Mucosa of descending colon (tissue), 3 donors: Measurements from ENCODE around the gene MOB3C. TPM values are rescaled to one million over a fixed set of nuclear protein-coding genes. Genes with fewer than 3 reads are reported as not detected.

Source experiments
- ATAC-seq: fragments of 200-7000 bp; cut with Tn5 transposase; one replicate; pipeline ENCODE4 v1.9.1; 2020; ENCODE audit warnings: mild to moderate bottlenecking, moderate library complexity
- DNase-seq, 3 donors: peaks; one replicate each; pipeline ENCODE4 v3.0.0-alpha.2; 2020
- H3K36me3 ChIP-seq: fragments of 200-600 bp; one replicate; pipeline ENCODE4 v1.8.0; 2021; ENCODE audit warnings: low read depth, mild to moderate bottlenecking
- H3K4me1 ChIP-seq: fragments of 200-600 bp; one replicate; pipeline ENCODE4 v1.8.0; 2021; ENCODE audit warnings: low read depth, mild to moderate bottlenecking
- H3K4me3 ChIP-seq: fragments of 200-600 bp; one replicate; pipeline ENCODE4 v1.8.0; 2021; ENCODE audit warnings: mild to moderate bottlenecking
- H3K9me3 ChIP-seq: fragments of 200-600 bp; one replicate; pipeline ENCODE4 v1.8.0; 2021; ENCODE audit warnings: mild to moderate bottlenecking
- intact Hi-C, 2 donors: fragments of 100-400 bp; cut with DNase I in 1 of 2; cut with micrococcal nuclease in 1 of 2; formaldehyde crosslinking; loops; one replicate each; pipeline versions ENCODE4 v1.11.0 to v1.11.1; 2022; cut with DNase I, micrococcal nuclease
- total RNA-seq, 3 donors: library from RNA; stranded (reverse); fragmentation: NEBNext Ultra II Directional in 2 of 3; extraction: Animal tissue kit (Norgen Biotek cat#: 25700) in 2 of 3; gene quantifications; one replicate each; pipeline versions ENCODE4 v1.2.1 to v1.2.4, GENCODE V29; 2021 to 2023
- TF ChIP-seq, protein P1 (sequence below): fragments of 200-600 bp; IDR thresholded peaks from one replicate; pipeline ENCODE4 v1.8.0; 2022; ENCODE audit warnings: antibody characterized with exemption, mild to moderate bottlenecking
- donor health status: DM: no; HTN: no; CAD: no; lungs with moderate emphysema.
- donor health status: DM: no; HTN: no; CAD: no.
- donor health status: DM: no; HTN: yes; CAD: no.

Gene MOB3C
- total RNA-seq, 3 donors from 2014 or later: 15.4 to 24.4 (median 17.4) TPM

GRCh38 chr1:46643368-46643775 is 26.8 kb upstream of the MOB3C start:
- no peaks in the 10 kb centered on the region for H3K9me3 ChIP-seq
- peak in 1 of 3 donors; percentile 25 for DNase-seq
- peak; percentile 84 for ATAC-seq
- intact Hi-C loops: no loop called here
- TF ChIP-seq, protein P1, sequence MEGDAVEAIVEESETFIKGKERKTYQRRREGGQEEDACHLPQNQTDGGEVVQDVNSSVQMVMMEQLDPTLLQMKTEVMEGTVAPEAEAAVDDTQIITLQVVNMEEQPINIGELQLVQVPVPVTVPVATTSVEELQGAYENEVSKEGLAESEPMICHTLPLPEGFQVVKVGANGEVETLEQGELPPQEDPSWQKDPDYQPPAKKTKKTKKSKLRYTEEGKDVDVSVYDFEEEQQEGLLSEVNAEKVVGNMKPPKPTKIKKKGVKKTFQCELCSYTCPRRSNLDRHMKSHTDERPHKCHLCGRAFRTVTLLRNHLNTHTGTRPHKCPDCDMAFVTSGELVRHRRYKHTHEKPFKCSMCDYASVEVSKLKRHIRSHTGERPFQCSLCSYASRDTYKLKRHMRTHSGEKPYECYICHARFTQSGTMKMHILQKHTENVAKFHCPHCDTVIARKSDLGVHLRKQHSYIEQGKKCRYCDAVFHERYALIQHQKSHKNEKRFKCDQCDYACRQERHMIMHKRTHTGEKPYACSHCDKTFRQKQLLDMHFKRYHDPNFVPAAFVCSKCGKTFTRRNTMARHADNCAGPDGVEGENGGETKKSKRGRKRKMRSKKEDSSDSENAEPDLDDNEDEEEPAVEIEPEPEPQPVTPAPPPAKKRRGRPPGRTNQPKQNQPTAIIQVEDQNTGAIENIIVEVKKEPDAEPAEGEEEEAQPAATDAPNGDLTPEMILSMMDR: no peak
- H3K4me1 ChIP-seq: peaks cover 12% of the 10 kb centered on the region
- no peak overlapping the region for H3K4me3 ChIP-seq
- H3K36me3 ChIP-seq: no peaks in the 10 kb centered on the region

- Histone ChIP-seq H3K4me3 (no peak overlapping the region), H3K36me3 (no peaks in the 10 kb centered on the region), H3K4me1 (peaks cover 12% of the 10 kb centered on the region), H3K9me3 (no peaks in the 10 kb centered on the region)
- intact Hi-C loops: no loop called here
- TF ChIP-seq, protein P1: no peak
- ATAC-seq: no peak
- DNase-seq: no peak
Measured at GRCh38 chr1:46642115-46642680, 25.6 kb upstream of the MOB3C start.

GRCh38 chr1:46639547-46639946 is 22.9 kb upstream of the MOB3C start:
- peaks cover 5% of the 10 kb centered on the region for H3K36me3 ChIP-seq
- H3K9me3 ChIP-seq: no peaks in the 10 kb centered on the region
- no peak overlapping the region for H3K4me3 ChIP-seq
- ATAC-seq: no peak
- H3K4me1 ChIP-seq: peaks cover 12% of the 10 kb centered on the region
- no peak for DNase-seq
- TF ChIP-seq, protein P1: no peak
- intact Hi-C loops: no loop called here

GRCh38 chr1:46638921-46639320 is 22.3 kb upstream of the MOB3C start:
- Histone ChIP-seq H3K4me3 (no peak overlapping the region), H3K36me3 (peaks cover 7% of the 10 kb centered on the region), H3K4me1 (peaks cover 12% of the 10 kb centered on the region), H3K9me3 (no peaks in the 10 kb centered on the region)
- DNase-seq (no peak), ATAC-seq (peak; percentile 20)
- intact Hi-C loops: no loop called here
- TF ChIP-seq, protein P1: no peak

GRCh38 chr1:46637444-46638083 is 21.0 kb upstream of the MOB3C start:
- peaks cover 7% of the 10 kb centered on the region for H3K36me3 ChIP-seq
- DNase-seq (no peak), ATAC-seq (no peak)
- intact Hi-C loops: no loop called here
- no peaks in the 10 kb centered on the region for H3K4me1 ChIP-seq
- H3K4me3 ChIP-seq: no peak overlapping the region
- no peaks in the 10 kb centered on the region for H3K9me3 ChIP-seq
- TF ChIP-seq, protein P1: no peak
